ENCODE results near the gene RASAL2.

- no peak for TF ChIP-seq SP1 (IDR thresholded peaks at IDR 0.05)
- no peak for TF ChIP-seq TARDBP (IDR thresholded peaks at IDR 0.05)
- no peak for TF ChIP-seq FOXA1 (IDR thresholded peaks at IDR 0.05)
- no peak for TF ChIP-seq BHLHE40 (IDR thresholded peaks at IDR 0.05; ENCODE audit: borderline replicate concordance)
- no peak for TF ChIP-seq ARNT (IDR thresholded peaks at IDR 0.05)
- TF ChIP-seq CTBP1 (IDR thresholded peaks at IDR 0.05; ENCODE audit: borderline replicate concordance), result no peak
Measured at GRCh38 chr1:178243890-178244289, 150.0 kb downstream of the RASAL2 start.

All from HEK293T (cell line).